Fibroblast of lung (primary cell): Measurements from ENCODE around the gene OTUD4.

Experiments used
- EZH2 ChIP-seq: IDR thresholded peaks from 2 replicates; pipeline ENCODE4 v1.5.1; 2012; ENCODE audit warnings: low read length, control low read depth, mild to moderate bottlenecking; ENCODE audit errors: missing control alignments
- TF ChIP-seq, protein P1 (sequence below), 2 donors: IDR thresholded peaks in 1 of 2; conservative IDR thresholded peaks in 1 of 2; 1 replicate in 1 of 2; 2 replicates in 1 of 2; pipeline ENCODE4 v1.5.1; 2011 to 2012; ENCODE audit warnings: low read length in 2 of 2, control low read depth in 1 of 2, inconsistent platforms in 1 of 2, low read depth in 1 of 2, mild to moderate bottlenecking in 1 of 2

DNA sequence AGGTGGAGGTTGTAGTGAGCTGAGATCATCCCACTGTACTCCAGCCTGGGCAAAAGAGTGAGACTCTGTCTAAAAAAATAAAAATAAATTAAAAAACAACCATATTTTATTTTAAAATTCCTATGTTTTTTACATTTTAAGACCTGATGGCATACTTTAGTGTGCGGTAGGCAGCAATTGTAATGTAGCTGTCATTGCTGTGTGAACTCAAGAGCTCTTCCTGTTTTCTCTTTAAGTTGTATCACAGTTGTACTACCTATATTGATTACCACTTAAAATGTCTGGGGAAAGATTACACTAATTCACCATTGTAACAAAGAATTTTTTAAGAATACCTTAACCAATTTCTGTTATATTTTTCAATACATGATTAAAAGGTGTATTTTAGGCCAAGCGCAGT lies 55.0 kb downstream of the OTUD4 start:
- TF ChIP-seq, protein P1, sequence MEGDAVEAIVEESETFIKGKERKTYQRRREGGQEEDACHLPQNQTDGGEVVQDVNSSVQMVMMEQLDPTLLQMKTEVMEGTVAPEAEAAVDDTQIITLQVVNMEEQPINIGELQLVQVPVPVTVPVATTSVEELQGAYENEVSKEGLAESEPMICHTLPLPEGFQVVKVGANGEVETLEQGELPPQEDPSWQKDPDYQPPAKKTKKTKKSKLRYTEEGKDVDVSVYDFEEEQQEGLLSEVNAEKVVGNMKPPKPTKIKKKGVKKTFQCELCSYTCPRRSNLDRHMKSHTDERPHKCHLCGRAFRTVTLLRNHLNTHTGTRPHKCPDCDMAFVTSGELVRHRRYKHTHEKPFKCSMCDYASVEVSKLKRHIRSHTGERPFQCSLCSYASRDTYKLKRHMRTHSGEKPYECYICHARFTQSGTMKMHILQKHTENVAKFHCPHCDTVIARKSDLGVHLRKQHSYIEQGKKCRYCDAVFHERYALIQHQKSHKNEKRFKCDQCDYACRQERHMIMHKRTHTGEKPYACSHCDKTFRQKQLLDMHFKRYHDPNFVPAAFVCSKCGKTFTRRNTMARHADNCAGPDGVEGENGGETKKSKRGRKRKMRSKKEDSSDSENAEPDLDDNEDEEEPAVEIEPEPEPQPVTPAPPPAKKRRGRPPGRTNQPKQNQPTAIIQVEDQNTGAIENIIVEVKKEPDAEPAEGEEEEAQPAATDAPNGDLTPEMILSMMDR (conservative IDR thresholded peaks at IDR 0.05 in 1 of 2, IDR thresholded peaks at IDR 0.05 in 1 of 2; ENCODE audit: low read depth in 1 of 2, low read length in 2 of 2), result no peak
- no peak for TF ChIP-seq EZH2
